H9 (cell line): ENCODE results near the gene RPL36. TPM values are rescaled to one million over a fixed set of nuclear protein-coding genes. Genes with fewer than 3 reads are reported as not detected.

Experiments
- DNase-seq: peaks from one replicate; pipeline ENCODE4 v3.0.0-alpha.2; 2017
- H2AFZ ChIP-seq: one replicate; pipeline ENCODE4 v1.6.1; 2013; ENCODE audit warnings: mild to moderate bottlenecking, low read length, control low read depth, moderate library complexity
- H2AK5ac ChIP-seq: 2 replicates; pipeline ENCODE4 v1.6.1; 2013; ENCODE audit warnings: low read length, control low read depth, mixed read lengths; ENCODE audit not compliant: insufficient read length
- H2BK120ac ChIP-seq: one replicate; pipeline ENCODE4 v1.6.1; 2013; ENCODE audit warnings: low read depth, mild to moderate bottlenecking, low read length, control low read depth, inconsistent platforms; ENCODE audit not compliant: poor library complexity, severe bottlenecking
- H2BK12ac ChIP-seq: 2 replicates; pipeline ENCODE4 v1.6.1; 2013; ENCODE audit warnings: low read length, control low read depth, mixed read lengths, low read depth; ENCODE audit not compliant: insufficient read length
- H2BK15ac ChIP-seq: 2 replicates; pipeline ENCODE4 v1.6.1; 2013; ENCODE audit warnings: low read depth, low read length, control low read depth
- H2BK20ac ChIP-seq: one replicate; pipeline ENCODE4 v1.6.1; 2013; ENCODE audit warnings: low read depth, mild to moderate bottlenecking, low read length, control low read depth, inconsistent platforms; ENCODE audit not compliant: poor library complexity, severe bottlenecking
- H2BK5ac ChIP-seq: 2 replicates; pipeline ENCODE4 v1.6.1; 2013; ENCODE audit warnings: low read length, control low read depth, mixed read lengths; ENCODE audit not compliant: insufficient read length
- H3K14ac ChIP-seq: 2 replicates; pipeline ENCODE4 v1.6.1; 2013; ENCODE audit warnings: low read length, control low read depth; ENCODE audit not compliant: insufficient read depth
- H3K18ac ChIP-seq: 2 replicates; pipeline ENCODE4 v1.6.1; 2013; ENCODE audit warnings: low read depth, mild to moderate bottlenecking, mixed read lengths, low read length, control low read depth; ENCODE audit not compliant: insufficient read length
- H3K23ac ChIP-seq: 2 replicates; pipeline ENCODE4 v1.6.1; 2013; ENCODE audit warnings: low read length, control low read depth, mixed read lengths, low read depth; ENCODE audit not compliant: insufficient read length
- H3K23me2 ChIP-seq: 2 replicates; pipeline ENCODE4 v1.6.1; 2013; ENCODE audit warnings: low read depth, mild to moderate bottlenecking, mixed read lengths, low read length, control low read depth; ENCODE audit not compliant: insufficient read length, poor library complexity, severe bottlenecking
- H3K27ac ChIP-seq: 2 replicates; pipeline ENCODE4 v1.5.1; 2013; ENCODE audit warnings: low read length, control low read depth, mixed read lengths, low read depth; ENCODE audit not compliant: insufficient read length
- H3K27me3 ChIP-seq: 2 replicates; pipeline ENCODE4 v1.6.1; 2013; ENCODE audit warnings: low read length, control low read depth, inconsistent platforms; ENCODE audit not compliant: insufficient read depth
- H3K4ac ChIP-seq: 2 replicates; pipeline ENCODE4 v1.6.1; 2013; ENCODE audit warnings: low read depth, mild to moderate bottlenecking, control low read depth, inconsistent platforms, low read length, moderate library complexity
- H3K4me1 ChIP-seq: 2 replicates; pipeline ENCODE4 v1.6.1; 2013; ENCODE audit warnings: low read length, control low read depth, inconsistent platforms; ENCODE audit not compliant: insufficient read depth
- H3K4me2 ChIP-seq: 2 replicates; pipeline ENCODE4 v1.6.1; 2013; ENCODE audit warnings: low read length, control low read depth, mixed read lengths; ENCODE audit not compliant: insufficient read length, insufficient read depth
- H3K56ac ChIP-seq: 2 replicates; pipeline ENCODE4 v1.6.1; 2013; ENCODE audit warnings: low read depth, mild to moderate bottlenecking, mixed read lengths, low read length, control low read depth; ENCODE audit not compliant: insufficient read length
- H3K79me1 ChIP-seq: 2 replicates; pipeline ENCODE4 v1.6.1; 2013; ENCODE audit warnings: low read depth, mild to moderate bottlenecking, moderate library complexity, low read length, control low read depth, inconsistent platforms; ENCODE audit not compliant: insufficient read depth, poor library complexity, severe bottlenecking
- H3K79me2 ChIP-seq: 2 replicates; pipeline ENCODE4 v1.6.1; 2013; ENCODE audit warnings: low read length, control low read depth, inconsistent platforms; ENCODE audit not compliant: insufficient read depth
- H3K9ac ChIP-seq: 2 replicates; pipeline ENCODE4 v1.6.1; 2013; ENCODE audit warnings: low read length, control low read depth, mixed read lengths; ENCODE audit not compliant: insufficient read length; ENCODE audit errors: extremely low read depth
- H3K9me3 ChIP-seq: one replicate; pipeline ENCODE4 v1.6.1; 2013; ENCODE audit warnings: low read depth, low read length, inconsistent platforms; ENCODE audit not compliant: control insufficient read depth
- H3T11ph ChIP-seq: one replicate; pipeline ENCODE4 v1.6.1; 2013; ENCODE audit warnings: mild to moderate bottlenecking, low read length, control low read depth, inconsistent platforms
- H4K20me1 ChIP-seq: one replicate; pipeline ENCODE4 v1.6.1; 2013; ENCODE audit not compliant: control insufficient read depth, insufficient read length, insufficient read depth
- H4K5ac ChIP-seq: 2 replicates; pipeline ENCODE4 v1.6.1; 2013; ENCODE audit warnings: low read depth, mild to moderate bottlenecking, mixed read lengths, low read length, control low read depth; ENCODE audit not compliant: insufficient read length
- H4K8ac ChIP-seq: replicated peaks from 2 replicates; pipeline ENCODE4 v1.6.1; 2013; ENCODE audit warnings: low read length, control low read depth, mixed read lengths, low read depth; ENCODE audit not compliant: insufficient read length
- H4K91ac ChIP-seq: 2 replicates; pipeline ENCODE4 v1.6.1; 2013; ENCODE audit warnings: low read depth, mild to moderate bottlenecking, moderate library complexity, mixed read lengths, low read length, control low read depth; ENCODE audit not compliant: insufficient read length
- H3K27ac Mint-ChIP-seq, 3 experiments: 2 replicates in 2 of 3; 3 replicates in 1 of 3; pipeline ENCODE4 v1.8.0; 2020 to 2021; ENCODE audit warnings: mixed read lengths in 3 of 3, mild to moderate bottlenecking in 1 of 3, moderate library complexity in 1 of 3
- H3K27me3 Mint-ChIP-seq: 2 replicates; pipeline ENCODE4 v1.8.0; 2021; ENCODE audit warnings: low read depth, mild to moderate bottlenecking, moderate library complexity, mixed read lengths
- H3K36me3 Mint-ChIP-seq, 3 experiments: 2 replicates in 2 of 3; 3 replicates in 1 of 3; pipeline ENCODE4 v1.8.0; 2020 to 2021; ENCODE audit warnings: low read depth in 3 of 3, mixed read lengths in 3 of 3; ENCODE audit not compliant: insufficient read depth in 1 of 3
- H3K4me1 Mint-ChIP-seq, 2 experiments: 2 replicates each; pipeline ENCODE4 v1.8.0; 2020; ENCODE audit warnings: mixed read lengths in 2 of 2
- H3K4me3 Mint-ChIP-seq, 2 experiments: 2 replicates in 1 of 2; 3 replicates in 1 of 2; pipeline ENCODE4 v1.8.0; 2020 to 2021; ENCODE audit warnings: mild to moderate bottlenecking in 2 of 2, mixed read lengths in 2 of 2, moderate library complexity in 1 of 2
- H3K9me3 Mint-ChIP-seq, 2 experiments: 2 replicates in 1 of 2; 3 replicates in 1 of 2; pipeline ENCODE4 v1.8.0; 2020; ENCODE audit warnings: mild to moderate bottlenecking in 2 of 2, mixed read lengths in 2 of 2, moderate library complexity in 1 of 2
- CTCF ChIP-seq: fragments of 200-600 bp; sonication (generic); conservative IDR thresholded peaks from 3 replicates; pipeline ENCODE4 v1.8.0; 2021; ENCODE audit warnings: antibody characterized with exemption, mild to moderate bottlenecking
- WGBS: extraction: QIAGEN DNeasy Blood & Tissue Kit; methylation state at CpG from one replicate; pipeline ENCODE4 v1.1.7; 2013; ENCODE audit warnings: missing lambda C conversion rate, low lambda C conversion rate, mixed read lengths; ENCODE audit not compliant: insufficient read length; ENCODE audit errors: extremely low coverage; 5-methylcytosine and 5-hydroxymethylcytosine counted together
- total RNA-seq: library from RNA; stranded (reverse); gene quantifications from 2 replicates; pipeline ENCODE4 v1.2.1, GENCODE V29; 2021

Gene RPL36
- total RNA-seq, 1 experiment from 2014 or later: 1,074 TPM

- H2BK5ac ChIP-seq: no peak overlapping the region
- no peak overlapping the region for H2BK12ac ChIP-seq
- peak overlapping the region in 1 of 3 experiments; percentile 16; a peak in 1 of 7 replicates for H3K27ac Mint-ChIP-seq
- no peaks in the 10 kb centered on the region for H3K9me3 ChIP-seq
- H3K56ac ChIP-seq: no peak overlapping the region
- H3K23me2 ChIP-seq: no peaks in the 10 kb centered on the region
- no peaks in the 10 kb centered on the region for H3K4me1 Mint-ChIP-seq
- no peak overlapping the region for H2AK5ac ChIP-seq
- no peaks in the 10 kb centered on the region; the same call in 1 of the 2 replicates for H3K79me2 ChIP-seq
- H3K9me3 Mint-ChIP-seq: no peaks in the 10 kb centered on the region
- H3T11ph ChIP-seq: no peak overlapping the region
- no peak overlapping the region for H3K4me3 Mint-ChIP-seq
- H4K91ac ChIP-seq: no peak overlapping the region
- WGBS: no CpG with 5 or more reads among the region's 42 CpGs
- no peak overlapping the region for H3K23ac ChIP-seq
- H3K18ac ChIP-seq: no peak overlapping the region
- H3K79me1 ChIP-seq: no peaks in the 10 kb centered on the region
- no peak overlapping the region for H3K9ac ChIP-seq
- H3K27ac ChIP-seq: no peak overlapping the region
- no peak overlapping the region for H3K4me2 ChIP-seq
- H3K27me3 ChIP-seq: no peaks in the 10 kb centered on the region
- no peak overlapping the region for H3K14ac ChIP-seq
- DNase-seq: no peak
- H2BK20ac ChIP-seq: no peak overlapping the region
- TF ChIP-seq CTCF: no peak
- H3K27me3 Mint-ChIP-seq: no peaks in the 10 kb centered on the region
- H4K5ac ChIP-seq: no peak overlapping the region
- H2BK15ac ChIP-seq: no peak overlapping the region
- no peaks in the 10 kb centered on the region for H3K4me1 ChIP-seq
- H4K20me1 ChIP-seq: peaks cover 4% of the 10 kb centered on the region
- no peak overlapping the region for H3K4ac ChIP-seq
- no peak overlapping the region for H4K8ac ChIP-seq
- H3K36me3 Mint-ChIP-seq: peaks cover 41 to 93% (median 77%) of the 10 kb centered on the region in 3 experiments; a peak in 6 of 7 replicates
- H2BK120ac ChIP-seq: no peak overlapping the region
- no peak overlapping the region for H2AFZ ChIP-seq
These were observed 28.6 kb upstream of the RPL36 start for GRCh38 chr19:5661483-5661882.
